GM08714 (cell line): ENCODE measurements around the gene UBE2K.
"Not testable (repeated sequence)": the region's sequence is repeated elsewhere in the genome, so short reads cannot be mapped to it uniquely, and the experiment has no call there.

ENCODE experiments used
- H3K4me3 ChIP-seq: fragments of 200-500 bp; sonication (Bioruptor generic); 2 replicates; pipeline ENCODE4 v1.5.1; 2014; ENCODE audit warnings: mild to moderate bottlenecking, low read length, inconsistent platforms
- ZNF274 ChIP-seq: IDR thresholded peaks from 2 replicates; pipeline ENCODE4 v1.6.1; 2012; ENCODE audit warnings: mild to moderate bottlenecking, low read depth, low read length

Gene UBE2K

GRCh38 chr4:39667706-39668105, 30.2 kb upstream of the UBE2K start:
- H3K4me3 ChIP-seq, result no peak overlapping the region
- no peak for TF ChIP-seq ZNF274

- H3K4me3 ChIP-seq, result no peak overlapping the region
- TF ChIP-seq ZNF274, result no peak
Observed at GRCh38 chr4:39668887-39669286, 29.0 kb upstream of the UBE2K start.

- not testable (repeated sequence) for H3K4me3 ChIP-seq
Observed at GRCh38 chr4:39670296-39670695, 27.6 kb upstream of the UBE2K start.

- H3K4me3 ChIP-seq, result not testable (repeated sequence)
Observed at GRCh38 chr4:39675681-39676080, 22.3 kb upstream of the UBE2K start.

GRCh38 chr4:39681003-39681402, 16.9 kb upstream of the UBE2K start:
- H3K4me3 ChIP-seq, result not testable (repeated sequence)

- no peak for TF ChIP-seq ZNF274
- no peak overlapping the region for H3K4me3 ChIP-seq
Observed at GRCh38 chr4:39682138-39682537, 15.8 kb upstream of the UBE2K start.

GRCh38 chr4:39685990-39686389, 11.9 kb upstream of the UBE2K start:
- H3K4me3 ChIP-seq, result no peak overlapping the region
- TF ChIP-seq ZNF274, result no peak

GRCh38 chr4:39687014-39687413, 10.9 kb upstream of the UBE2K start:
- no peak for TF ChIP-seq ZNF274
- H3K4me3 ChIP-seq, result no peak overlapping the region

- H3K4me3 ChIP-seq, result no peak overlapping the region
Observed at GRCh38 chr4:39689970-39690369, 8.0 kb upstream of the UBE2K start.

GRCh38 chr4:39698424-39699009, 581 bp downstream of the UBE2K start:
- H3K4me3 ChIP-seq, result peak overlapping the region; percentile 95
- TF ChIP-seq ZNF274, result no peak

More at GRCh38 chr4:39689970-39690369, 8.0 kb upstream of the UBE2K start:
- TF ChIP-seq ZNF274, result no peak

- H3K4me3 ChIP-seq, result peak overlapping the region; percentile 27; the same call in 1 of the 2 replicates
- no peak for TF ChIP-seq ZNF274
Observed at GRCh38 chr4:39699687-39700409, 1.9 kb downstream of the UBE2K start.

- H3K4me3 ChIP-seq, result no peak overlapping the region; the same call in 1 of the 2 replicates
- TF ChIP-seq ZNF274, result no peak
Observed at GRCh38 chr4:39700554-39700953, 2.6 kb downstream of the UBE2K start.

GRCh38 chr4:39702716-39703115, 4.8 kb downstream of the UBE2K start:
- no peak for TF ChIP-seq ZNF274
- no peak overlapping the region for H3K4me3 ChIP-seq

GRCh38 chr4:39704789-39705188, 6.9 kb downstream of the UBE2K start:
- H3K4me3 ChIP-seq, result not testable (repeated sequence)

GRCh38 chr4:39706334-39706733, 8.4 kb downstream of the UBE2K start:
- no peak overlapping the region for H3K4me3 ChIP-seq
- TF ChIP-seq ZNF274, result no peak

GRCh38 chr4:39706741-39707511, 9.0 kb downstream of the UBE2K start:
- no peak overlapping the region for H3K4me3 ChIP-seq
- no peak for TF ChIP-seq ZNF274
